ENCODE data around the gene FOXP3. TPM values are rescaled to one million over a fixed set of nuclear protein-coding genes. Genes with fewer than 3 reads are reported as not detected.

FOXP3 gene
- total and polyA plus RNA-seq, 2 of the 8 experiments (the other 6 are each of a cell fraction or from before 2014, with no cell fraction given) = 0.37 to 0.54 TPM

GRCh38 chrX:49214416-49214815 lies 50.1 kb downstream of the FOXP3 start:
- WGBS, 2 experiments (ENCODE audit: extremely low coverage in 1 of 2, insufficient coverage in 1 of 2, insufficient read length in 1 of 2, insufficient replicate concordance in 2 of 2, low coverage in 1 of 2, low lambda C conversion rate in 2 of 2, missing lambda C conversion rate in 1 of 2) = 92% methylated on average over 2 of the region's 2 CpGs; no CpG with 5 or more reads in 1 of the 2 experiments
- Histone ChIP-seq H3K9me3 (ENCODE audit: insufficient read depth in 2 of 2, low read depth in 1 of 2, low read length in 1 of 2) (no peaks in the 10 kb centered on the region), H3K14ac (ENCODE audit: insufficient read length) (no peak overlapping the region), H2BK5ac (ENCODE audit: low read depth, low read length) (no peak overlapping the region), H2BK12ac (ENCODE audit: low read depth, low read length) (no peak overlapping the region), H3K9ac (replicated peaks in 1 of 4; ENCODE audit: extremely low read depth in 1 of 4, low read depth in 3 of 4, low read length in 3 of 4) (no peak overlapping the region), H3K23ac (ENCODE audit: insufficient read length) (no peak overlapping the region), H3K4me2 (ENCODE audit: insufficient read depth in 1 of 2, low read depth in 2 of 2, low read length in 2 of 2) (no peak overlapping the region), H2AK5ac (ENCODE audit: low read depth, low read length) (no peak overlapping the region), H3K23me2 (ENCODE audit: low read depth, low read length) (no peaks in the 10 kb centered on the region), H3K79me2 (ENCODE audit: control insufficient read depth in 1 of 2, insufficient read depth in 2 of 2, low read length in 2 of 2) (no peaks in the 10 kb centered on the region), H4K8ac (ENCODE audit: extremely low read depth, insufficient read depth, low read length) (no peak overlapping the region), H3K27ac (ENCODE audit: low read depth, low read length) (no peak overlapping the region), H2AFZ (ENCODE audit: low read length) (no peak overlapping the region), H4K20me1 (replicated peaks in 1 of 2; ENCODE audit: control insufficient read depth in 1 of 2, insufficient read depth in 2 of 2, low read length in 2 of 2) (no peaks in the 10 kb centered on the region), H3K56ac (replicated peaks; ENCODE audit: insufficient read length, low read depth, low read length) (no peak overlapping the region), H2BK120ac (replicated peaks; ENCODE audit: low read depth, low read length) (no peak overlapping the region), H2BK15ac (ENCODE audit: low read length) (no peak overlapping the region), H4K91ac (replicated peaks; ENCODE audit: insufficient read length, low read length) (no peak overlapping the region), H2BK20ac (ENCODE audit: low read length) (no peak overlapping the region), H3K4ac (replicated peaks; ENCODE audit: insufficient read length, low read depth, low read length) (no peak overlapping the region), H4K5ac (ENCODE audit: insufficient read length, low read depth, low read length) (no peak overlapping the region), H3K27me3 (replicated peaks in 1 of 4; ENCODE audit: control insufficient read depth in 3 of 4, extremely low read depth in 1 of 4, insufficient read depth in 3 of 4, low read length in 3 of 4) (no peaks in the 10 kb centered on the region), H3K4me3 (ENCODE audit: extremely low read depth in 1 of 4, insufficient read depth in 2 of 4, low read depth in 3 of 4, low read length in 4 of 4) (no peak overlapping the region), H3K36me3 (ENCODE audit: control insufficient read depth in 2 of 4, insufficient read depth in 4 of 4, low read length in 3 of 4) (no peaks in the 10 kb centered on the region), H3K79me1 (ENCODE audit: low read depth, low read length) (no peaks in the 10 kb centered on the region), H3K18ac (ENCODE audit: extremely low read depth, low read length) (no peak overlapping the region), H3K4me1 (replicated peaks in 1 of 4; ENCODE audit: control insufficient read depth in 3 of 4, insufficient read depth in 4 of 4, low read length in 3 of 4) (peaks cover 0 to 5% (median under 1%) of the 10 kb centered on the region in 4 experiments; a peak in 2 of 7 replicates)
- TF ChIP-seq POLR2A (IDR thresholded peaks at IDR 0.05; ENCODE audit: control extremely low read depth in 1 of 2, low read depth in 2 of 2, low read length in 2 of 2) (no peak), YY1 (IDR thresholded peaks at IDR 0.05; ENCODE audit: low read depth, low read length) (no peak), GABPA (IDR thresholded peaks at IDR 0.05; ENCODE audit: borderline replicate concordance, insufficient read depth, low read length) (no peak), SIN3A (conservative IDR thresholded peaks at IDR 0.05 in 1 of 2, IDR thresholded peaks at IDR 0.05 in 1 of 2; ENCODE audit: low read depth in 1 of 2, low read length in 2 of 2) (no peak), USF2 (IDR thresholded peaks at IDR 0.05; ENCODE audit: low read length) (no peak), KDM5A (IDR thresholded peaks at IDR 0.05; ENCODE audit: low read length) (no peak), KDM1A (IDR thresholded peaks at IDR 0.05; ENCODE audit: borderline replicate concordance, low read length) (no peak), PHF8 (conservative IDR thresholded peaks at IDR 0.05; ENCODE audit: low read depth, low read length) (no peak), MAFK (IDR thresholded peaks at IDR 0.05; ENCODE audit: low read depth, low read length) (no peak)
- POLR2A ChIA-PET (ENCODE audit: partially characterized antibody) = interaction anchor here (0.6 kb wide), 1 partner anchor 8 kb away, joined by 3 read pairs; no protein-coding TSS in a partner anchor
- CTCF ChIA-PET (ENCODE audit: partially characterized antibody) = no interaction called here
- DNase-seq (ENCODE audit: low read depth in 1 of 2, low spot score in 2 of 2) = no peak
- no peak for FAIRE-seq

All from H1 (cell line).